HFFc6 (cell line): ENCODE results near the gene OOSP3. TPM values are rescaled to one million over a fixed set of nuclear protein-coding genes. Genes with fewer than 3 reads are reported as not detected.

Source experiments
- DNase-seq: peaks from one replicate; pipeline ENCODE4 v3.0.0-alpha.2; 2018
- H3K27ac Mint-ChIP-seq: 2 replicates; pipeline ENCODE4 v1.8.0; 2020; ENCODE audit warnings: mild to moderate bottlenecking, mixed read lengths
- H3K27me3 Mint-ChIP-seq: 2 replicates; pipeline ENCODE4 v1.8.0; 2021; ENCODE audit warnings: mild to moderate bottlenecking, moderate library complexity, mixed read lengths; ENCODE audit not compliant: insufficient read depth
- H3K36me3 Mint-ChIP-seq: 2 replicates; pipeline ENCODE4 v1.8.0; 2021; ENCODE audit warnings: low read depth, mixed read lengths
- H3K4me1 Mint-ChIP-seq: 2 replicates; pipeline ENCODE4 v1.8.0; 2020; ENCODE audit warnings: low read depth, mixed read lengths
- H3K4me3 Mint-ChIP-seq: 2 replicates; pipeline ENCODE4 v1.8.0; 2020; ENCODE audit warnings: mild to moderate bottlenecking, moderate library complexity, mixed read lengths
- H3K9me3 Mint-ChIP-seq: 2 replicates; pipeline ENCODE4 v1.8.0; 2020; ENCODE audit warnings: mild to moderate bottlenecking, mixed read lengths
- total RNA-seq, 6 experiments: library from RNA; stranded (reverse); fragmentation: NEBNext Ultra II Directional; extraction: Animal tissue kit (Norgen Biotek cat#: 25700); gene quantifications; 2 replicates in 1 of 6; 3 replicates in 5 of 6; pipeline ENCODE4 v1.2.3, GENCODE V29; 2021
- TF ChIP-seq, protein P1 (sequence below): fragments of 200-600 bp; sonication (generic); IDR thresholded peaks from 2 replicates; pipeline ENCODE4 v1.5.0; 2021; ENCODE audit warnings: antibody characterized with exemption, mild to moderate bottlenecking

Gene OOSP3
- total RNA-seq, 6 experiments from 2014 or later, result not detected

DNA sequence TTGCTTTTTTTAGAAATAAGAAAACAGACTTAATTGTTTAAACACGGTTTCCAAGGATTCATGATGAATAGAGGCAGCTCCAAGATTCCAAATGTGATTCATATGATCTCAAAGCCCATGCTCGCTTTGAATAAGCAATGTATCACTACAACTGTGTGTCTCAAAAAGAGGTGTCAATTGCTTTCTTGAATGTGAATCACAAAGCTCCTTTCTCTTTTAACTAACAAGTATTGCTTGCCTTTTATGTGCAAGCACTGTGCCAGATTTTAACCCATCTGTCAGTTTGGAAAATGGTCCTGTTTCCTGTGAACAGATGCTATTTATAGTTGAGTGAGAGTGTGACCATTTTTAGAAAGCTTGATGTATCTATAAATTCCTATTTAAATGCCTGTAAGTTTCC is 66.1 kb downstream of the OOSP3 start:
- no peak overlapping the region for H3K4me3 Mint-ChIP-seq
- no peaks in the 10 kb centered on the region; the same call in 1 of the 2 replicates for H3K27me3 Mint-ChIP-seq
- TF ChIP-seq, protein P1, sequence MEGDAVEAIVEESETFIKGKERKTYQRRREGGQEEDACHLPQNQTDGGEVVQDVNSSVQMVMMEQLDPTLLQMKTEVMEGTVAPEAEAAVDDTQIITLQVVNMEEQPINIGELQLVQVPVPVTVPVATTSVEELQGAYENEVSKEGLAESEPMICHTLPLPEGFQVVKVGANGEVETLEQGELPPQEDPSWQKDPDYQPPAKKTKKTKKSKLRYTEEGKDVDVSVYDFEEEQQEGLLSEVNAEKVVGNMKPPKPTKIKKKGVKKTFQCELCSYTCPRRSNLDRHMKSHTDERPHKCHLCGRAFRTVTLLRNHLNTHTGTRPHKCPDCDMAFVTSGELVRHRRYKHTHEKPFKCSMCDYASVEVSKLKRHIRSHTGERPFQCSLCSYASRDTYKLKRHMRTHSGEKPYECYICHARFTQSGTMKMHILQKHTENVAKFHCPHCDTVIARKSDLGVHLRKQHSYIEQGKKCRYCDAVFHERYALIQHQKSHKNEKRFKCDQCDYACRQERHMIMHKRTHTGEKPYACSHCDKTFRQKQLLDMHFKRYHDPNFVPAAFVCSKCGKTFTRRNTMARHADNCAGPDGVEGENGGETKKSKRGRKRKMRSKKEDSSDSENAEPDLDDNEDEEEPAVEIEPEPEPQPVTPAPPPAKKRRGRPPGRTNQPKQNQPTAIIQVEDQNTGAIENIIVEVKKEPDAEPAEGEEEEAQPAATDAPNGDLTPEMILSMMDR, result no peak
- no peaks in the 10 kb centered on the region for H3K36me3 Mint-ChIP-seq
- no peak overlapping the region for H3K27ac Mint-ChIP-seq
- no peak for DNase-seq
- H3K4me1 Mint-ChIP-seq, result no peaks in the 10 kb centered on the region
- H3K9me3 Mint-ChIP-seq, result no peaks in the 10 kb centered on the region; the same call in 1 of the 2 replicates

Other genes with a start within 250 kb of the OOSP3 start
- 10 to 100 TPM; 29.0 to 40.3 (median 35.2) TPM for gene PATL1, start 209.7 kb upstream of the OOSP3 start, total RNA-seq
- gene OR10V1, start 164.9 kb upstream of the OOSP3 start, total RNA-seq, result not detected
- gene STX3, start 123.4 kb upstream of the OOSP3 start, total RNA-seq, result 10 to 100 TPM; 17.1 to 23.1 (median 19.0) TPM
- 10 to 100 TPM; 45.7 to 51.0 (median 48.6) TPM for gene MRPL16, start 68.0 kb upstream of the OOSP3 start, total RNA-seq
- not detected for gene CBLIF, start 33.3 kb upstream of the OOSP3 start, total RNA-seq
- gene TCN1, start 12.3 kb upstream of the OOSP3 start, total RNA-seq, result not detected
- gene OOSP1, start 59.6 kb downstream of the OOSP3 start, total RNA-seq, result not detected
- gene OOSP4A, start 85.3 kb downstream of the OOSP3 start, total RNA-seq, result not detected
- not detected for gene OOSP4B, start 138.4 kb downstream of the OOSP3 start, total RNA-seq
- gene OOSP2, start 161.6 kb downstream of the OOSP3 start, total RNA-seq, result not detected
- not detected for gene MS4A3, start 177.9 kb downstream of the OOSP3 start, total RNA-seq
- not detected for gene MS4A2, start 209.9 kb downstream of the OOSP3 start, total RNA-seq